ENCODE measurements around the gene NCAN.

The NCAN gene

DNA sequence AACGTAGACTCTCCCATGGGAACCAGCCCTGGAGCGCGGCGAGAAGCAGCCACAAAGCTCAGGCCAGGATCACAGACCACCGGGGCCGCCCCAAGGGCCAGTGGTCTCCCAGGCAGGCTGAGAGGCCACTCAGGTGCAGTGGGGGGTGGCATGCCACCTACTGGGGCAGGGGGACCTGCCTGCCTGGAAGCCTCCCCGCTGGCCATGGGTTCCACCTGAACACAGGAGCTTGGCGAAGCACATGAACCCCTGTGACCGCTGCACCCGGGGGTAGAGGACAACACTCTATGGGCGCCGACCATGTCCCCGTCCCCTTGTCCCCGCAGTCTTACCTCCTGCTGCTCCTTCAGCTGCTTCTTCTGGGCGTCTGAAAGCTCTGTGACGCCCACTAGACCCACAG, 68.1 kb downstream of the NCAN start:
- no peak overlapping the region for H3K4me3 ChIP-seq (ENCODE audit: insufficient read depth, low read depth, low read length, poor library complexity, severe bottlenecking)
- H3K9me3 ChIP-seq (ENCODE audit: control insufficient read depth, low read length) = no peaks in the 10 kb centered on the region
- H3K27me3 ChIP-seq (replicated peaks; ENCODE audit: control insufficient read depth, insufficient read depth, low read length, poor library complexity, severe bottlenecking) = no peaks in the 10 kb centered on the region
- no peaks in the 10 kb centered on the region for H3K4me1 ChIP-seq (ENCODE audit: control insufficient read depth, insufficient read depth, low read length, poor library complexity, severe bottlenecking)
- peaks cover 68% of the 10 kb centered on the region for H3K36me3 ChIP-seq (ENCODE audit: control insufficient read depth, insufficient read depth, low read length)
- DNase-seq = no peak
- H3K27ac ChIP-seq (ENCODE audit: insufficient read depth, low read length, poor library complexity, severe bottlenecking) = no peak overlapping the region

DNA sequence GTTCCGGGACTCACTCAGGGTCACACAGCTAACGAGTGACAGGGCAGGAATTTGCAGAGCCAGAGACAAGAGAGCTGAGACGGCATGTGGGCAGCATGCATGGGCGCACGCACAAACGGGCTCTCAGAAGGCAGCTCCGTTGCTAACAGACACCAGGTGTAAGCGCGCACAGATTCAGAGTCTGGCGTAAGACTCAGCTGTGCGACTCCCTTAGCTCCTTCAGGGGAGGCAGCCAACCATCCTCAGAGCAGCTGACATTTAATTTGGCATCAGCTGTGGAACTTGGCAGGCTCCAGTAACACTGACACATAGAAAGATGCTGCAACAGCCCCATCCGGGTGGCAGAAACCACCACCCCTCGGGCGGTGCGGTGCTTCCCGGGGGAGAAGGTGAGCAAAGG, 68.8 kb downstream of the NCAN start:
- H3K27ac ChIP-seq (ENCODE audit: insufficient read depth, low read length, poor library complexity, severe bottlenecking) = no peak overlapping the region
- H3K27me3 ChIP-seq (replicated peaks; ENCODE audit: control insufficient read depth, insufficient read depth, low read length, poor library complexity, severe bottlenecking) = no peaks in the 10 kb centered on the region
- no peaks in the 10 kb centered on the region for H3K4me1 ChIP-seq (ENCODE audit: control insufficient read depth, insufficient read depth, low read length, poor library complexity, severe bottlenecking)
- no peaks in the 10 kb centered on the region for H3K9me3 ChIP-seq (ENCODE audit: control insufficient read depth, low read length)
- DNase-seq = no peak
- H3K36me3 ChIP-seq (ENCODE audit: control insufficient read depth, insufficient read depth, low read length) = peaks cover 72% of the 10 kb centered on the region
- no peak overlapping the region for H3K4me3 ChIP-seq (ENCODE audit: insufficient read depth, low read depth, low read length, poor library complexity, severe bottlenecking)

DNA sequence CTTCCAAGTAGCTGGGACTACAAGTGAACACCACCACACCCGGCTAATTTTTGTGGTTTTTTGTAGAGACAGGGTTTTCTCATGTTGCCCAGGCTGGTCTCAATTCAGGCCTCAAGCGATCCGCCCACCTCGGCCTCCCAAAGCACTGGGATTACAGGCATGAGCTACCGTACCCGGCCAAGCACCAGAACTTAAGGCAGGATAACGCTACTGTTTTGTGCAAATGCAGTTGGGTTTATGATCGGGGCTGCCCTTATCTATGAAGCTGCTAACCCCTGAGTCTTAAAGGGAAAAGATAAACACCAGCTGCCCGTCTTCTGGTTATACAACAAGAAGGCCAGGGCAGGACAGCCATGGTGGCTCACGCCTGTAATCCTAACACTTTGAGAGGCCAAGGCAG, 73.9 kb downstream of the NCAN start:
- Histone ChIP-seq H3K36me3 (ENCODE audit: control insufficient read depth, insufficient read depth, low read length) (peaks cover 63% of the 10 kb centered on the region), H3K4me3 (ENCODE audit: insufficient read depth, low read depth, low read length, poor library complexity, severe bottlenecking) (no peak overlapping the region), H3K9me3 (ENCODE audit: control insufficient read depth, low read length) (no peaks in the 10 kb centered on the region), H3K27ac (ENCODE audit: insufficient read depth, low read length, poor library complexity, severe bottlenecking) (no peak overlapping the region), H3K27me3 (replicated peaks; ENCODE audit: control insufficient read depth, insufficient read depth, low read length, poor library complexity, severe bottlenecking) (no peaks in the 10 kb centered on the region), H3K4me1 (ENCODE audit: control insufficient read depth, insufficient read depth, low read length, poor library complexity, severe bottlenecking) (no peaks in the 10 kb centered on the region)
- no peak for DNase-seq

DNA sequence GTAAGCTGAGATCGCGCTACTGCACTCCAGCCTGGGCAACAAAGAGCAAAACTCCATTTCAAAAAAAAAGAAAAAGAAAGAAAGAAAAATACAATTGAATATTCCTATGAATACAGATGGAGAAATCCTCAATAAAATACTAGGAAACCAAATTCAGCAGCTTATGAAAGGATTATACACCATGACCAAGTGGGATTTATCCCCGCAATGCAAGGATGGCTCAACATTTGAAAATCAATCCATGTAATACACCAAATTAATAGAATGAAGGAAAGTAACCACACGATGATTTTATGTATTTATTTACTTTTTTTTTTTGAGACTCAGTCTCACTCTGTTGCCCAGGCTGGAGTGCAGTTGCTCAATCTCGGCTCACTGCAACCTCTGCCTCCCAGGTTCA, 80.8 kb downstream of the NCAN start:
- H3K27me3 ChIP-seq (replicated peaks; ENCODE audit: control insufficient read depth, insufficient read depth, low read length, poor library complexity, severe bottlenecking) = no peaks in the 10 kb centered on the region
- no peak for DNase-seq
- H3K36me3 ChIP-seq (ENCODE audit: control insufficient read depth, insufficient read depth, low read length) = peaks cover 40% of the 10 kb centered on the region
- no peaks in the 10 kb centered on the region for H3K4me1 ChIP-seq (ENCODE audit: control insufficient read depth, insufficient read depth, low read length, poor library complexity, severe bottlenecking)
- H3K27ac ChIP-seq (ENCODE audit: insufficient read depth, low read length, poor library complexity, severe bottlenecking) = no peak overlapping the region
- no peak overlapping the region for H3K4me3 ChIP-seq (ENCODE audit: insufficient read depth, low read depth, low read length, poor library complexity, severe bottlenecking)
- no peaks in the 10 kb centered on the region for H3K9me3 ChIP-seq (ENCODE audit: control insufficient read depth, low read length)

DNA sequence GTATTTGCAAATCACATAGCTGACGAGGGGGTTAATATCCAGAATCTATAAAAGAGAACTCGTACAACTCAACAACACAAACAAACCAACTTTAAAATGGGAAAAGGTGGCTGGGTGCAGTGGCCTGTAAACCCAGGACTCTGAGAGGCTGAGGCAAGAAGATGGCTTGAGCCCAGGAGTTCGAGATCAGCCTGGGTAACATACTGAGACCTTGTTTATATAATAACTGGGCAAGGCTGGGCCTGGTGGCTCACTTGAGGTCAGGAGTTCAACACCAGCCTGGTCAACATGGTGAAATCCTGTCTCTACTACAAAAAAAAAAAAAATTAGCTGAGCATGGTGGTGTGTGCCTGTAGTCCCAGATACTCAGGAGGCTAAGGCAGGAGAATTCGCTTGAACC, 83.2 kb downstream of the NCAN start:
- no peak for DNase-seq
- Histone ChIP-seq H3K36me3 (ENCODE audit: control insufficient read depth, insufficient read depth, low read length) (peaks cover 27% of the 10 kb centered on the region), H3K27ac (ENCODE audit: insufficient read depth, low read length, poor library complexity, severe bottlenecking) (no peak overlapping the region), H3K4me3 (ENCODE audit: insufficient read depth, low read depth, low read length, poor library complexity, severe bottlenecking) (no peak overlapping the region), H3K27me3 (replicated peaks; ENCODE audit: control insufficient read depth, insufficient read depth, low read length, poor library complexity, severe bottlenecking) (no peaks in the 10 kb centered on the region), H3K9me3 (ENCODE audit: control insufficient read depth, low read length) (no peaks in the 10 kb centered on the region), H3K4me1 (ENCODE audit: control insufficient read depth, insufficient read depth, low read length, poor library complexity, severe bottlenecking) (no peaks in the 10 kb centered on the region)

DNA sequence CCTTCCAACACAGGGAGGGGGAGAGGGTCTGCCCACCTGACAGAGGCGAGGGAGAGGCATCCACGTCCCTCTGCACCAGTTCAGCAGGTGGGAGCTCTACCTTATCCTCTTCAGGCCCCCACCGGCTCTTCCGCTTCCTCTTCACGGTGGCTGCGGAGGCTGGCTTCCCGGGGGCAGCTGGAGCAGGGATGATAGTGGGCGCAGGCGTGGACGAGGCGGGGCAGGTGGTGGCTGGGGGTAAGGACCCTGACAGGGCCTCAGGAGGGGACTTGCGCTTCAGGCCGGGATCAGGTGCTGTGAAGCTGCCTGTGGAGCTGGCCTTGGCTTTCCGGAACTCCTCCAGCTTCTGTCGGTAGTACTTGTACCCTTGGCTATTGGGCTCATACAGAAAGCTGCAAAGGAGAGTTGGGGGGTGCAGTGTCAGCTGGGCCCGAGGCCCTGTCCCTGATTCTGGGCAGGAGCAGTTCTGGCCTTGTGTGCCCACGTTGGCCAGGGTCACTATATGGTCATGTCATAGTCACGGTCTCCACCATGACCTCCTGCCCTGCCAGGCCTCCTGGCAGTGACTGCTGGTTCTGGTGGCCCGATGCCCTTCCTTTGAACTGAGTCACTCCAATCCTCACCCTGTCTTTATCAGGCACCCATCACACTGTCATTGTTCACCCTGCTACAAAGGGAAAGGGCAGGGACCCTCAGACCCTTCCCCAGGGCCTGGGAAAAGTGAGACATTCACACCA, 85.4 kb downstream of the NCAN start:
- Histone ChIP-seq H3K4me1 (ENCODE audit: control insufficient read depth, insufficient read depth, low read length, poor library complexity, severe bottlenecking) (no peaks in the 10 kb centered on the region), H3K27ac (ENCODE audit: insufficient read depth, low read length, poor library complexity, severe bottlenecking) (no peak overlapping the region), H3K4me3 (ENCODE audit: insufficient read depth, low read depth, low read length, poor library complexity, severe bottlenecking) (no peak overlapping the region), H3K36me3 (ENCODE audit: control insufficient read depth, insufficient read depth, low read length) (peaks cover 42% of the 10 kb centered on the region), H3K27me3 (replicated peaks; ENCODE audit: control insufficient read depth, insufficient read depth, low read length, poor library complexity, severe bottlenecking) (no peaks in the 10 kb centered on the region), H3K9me3 (ENCODE audit: control insufficient read depth, low read length) (no peaks in the 10 kb centered on the region)
- no peak for DNase-seq

DNA sequence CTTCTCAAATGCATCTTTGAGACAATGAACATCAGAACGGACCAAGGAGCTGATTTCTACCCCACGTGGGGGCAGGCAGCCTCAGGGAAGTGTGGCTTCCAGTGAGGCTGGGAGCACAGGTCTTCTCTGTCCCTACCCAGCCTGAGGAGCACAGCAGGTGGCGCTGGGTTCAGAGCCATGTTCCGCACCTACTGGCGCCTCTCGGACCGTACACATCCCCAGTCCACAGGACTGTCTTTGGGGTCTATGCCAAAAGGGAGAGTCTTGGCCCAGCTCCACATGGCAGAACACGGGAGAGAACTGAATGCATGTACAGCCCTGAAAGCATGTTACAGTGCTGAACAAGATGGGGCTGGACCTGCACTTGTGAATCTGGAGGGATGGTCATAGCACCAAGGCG, 86.0 kb downstream of the NCAN start:
- Histone ChIP-seq H3K9me3 (ENCODE audit: control insufficient read depth, low read length) (no peaks in the 10 kb centered on the region), H3K4me3 (ENCODE audit: insufficient read depth, low read depth, low read length, poor library complexity, severe bottlenecking) (no peak overlapping the region), H3K27ac (ENCODE audit: insufficient read depth, low read length, poor library complexity, severe bottlenecking) (no peak overlapping the region), H3K27me3 (replicated peaks; ENCODE audit: control insufficient read depth, insufficient read depth, low read length, poor library complexity, severe bottlenecking) (no peaks in the 10 kb centered on the region), H3K36me3 (ENCODE audit: control insufficient read depth, insufficient read depth, low read length) (peaks cover 42% of the 10 kb centered on the region), H3K4me1 (ENCODE audit: control insufficient read depth, insufficient read depth, low read length, poor library complexity, severe bottlenecking) (no peaks in the 10 kb centered on the region)
- DNase-seq = no peak

DNA sequence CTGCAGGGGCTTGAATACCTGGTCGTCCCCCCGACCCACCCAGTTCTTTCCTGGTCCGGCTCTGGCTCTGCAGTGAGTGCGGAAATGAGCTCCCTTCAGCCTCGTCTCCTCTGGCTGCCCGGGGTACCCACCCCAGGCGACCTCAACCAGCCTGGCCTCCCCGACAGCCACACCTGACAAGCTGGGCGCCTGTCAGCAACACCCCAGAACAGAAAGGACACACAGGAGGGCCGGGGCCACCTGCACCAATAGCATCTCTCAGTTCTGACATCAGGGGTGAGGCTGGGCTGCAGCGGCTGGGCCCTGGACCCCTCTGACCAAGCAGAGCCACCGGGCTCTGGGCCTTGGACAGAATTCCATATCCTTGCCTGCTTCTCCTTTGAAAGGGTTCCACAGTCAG, 88.9 kb downstream of the NCAN start:
- H3K36me3 ChIP-seq (ENCODE audit: control insufficient read depth, insufficient read depth, low read length) = peaks cover 54% of the 10 kb centered on the region

More for the DNA sequence above, 88.9 kb downstream of the NCAN start:
- Histone ChIP-seq H3K27ac (ENCODE audit: insufficient read depth, low read length, poor library complexity, severe bottlenecking) (no peak overlapping the region), H3K9me3 (ENCODE audit: control insufficient read depth, low read length) (no peaks in the 10 kb centered on the region), H3K27me3 (replicated peaks; ENCODE audit: control insufficient read depth, insufficient read depth, low read length, poor library complexity, severe bottlenecking) (no peaks in the 10 kb centered on the region), H3K4me3 (ENCODE audit: insufficient read depth, low read depth, low read length, poor library complexity, severe bottlenecking) (no peak overlapping the region), H3K4me1 (ENCODE audit: control insufficient read depth, insufficient read depth, low read length, poor library complexity, severe bottlenecking) (no peaks in the 10 kb centered on the region)
- no peak for DNase-seq
